GM18517 (cell line): ENCODE data around the gene SFMBT1.

Source experiments
- ATAC-seq: cut with Tn5 transposase; IDR thresholded peaks from one replicate; pipeline ENCODE4 v1.9.1; 2021; ENCODE audit warnings: mild to moderate bottlenecking, moderate library complexity; ENCODE audit not compliant: unreplicated experiment

The SFMBT1 gene

GRCh38 chr3:52857864-52858263 is 188.0 kb downstream of the SFMBT1 start:
- ATAC-seq = no peak

- ATAC-seq = no peak
These were observed 188.7 kb downstream of the SFMBT1 start for GRCh38 chr3:52857133-52857532.

GRCh38 chr3:52856666-52857065 is 189.2 kb downstream of the SFMBT1 start:
- no peak for ATAC-seq

GRCh38 chr3:52854013-52854412 is 191.9 kb downstream of the SFMBT1 start:
- ATAC-seq = no peak
